C4-2B (cell line): ENCODE data around the gene PCMTD2.

ENCODE experiments used
- H3K27ac ChIP-seq: fragments of 450-650 bp; 2 replicates; pipeline ENCODE4 v1.5.1; 2017
- CTCF ChIP-seq: fragments of 450-650 bp; conservative IDR thresholded peaks from 2 replicates; pipeline ENCODE4 v1.5.1; 2017; ENCODE audit warnings: mild to moderate bottlenecking
- ZFX ChIP-seq: fragments of 450-650 bp; IDR thresholded peaks from 2 replicates; pipeline ENCODE4 v1.6.1; 2017

Gene PCMTD2

GRCh38 chr20:64256282-64256935 is 861 bp downstream of the PCMTD2 start:
- TF ChIP-seq ZFX (no peak), CTCF (no peak)
- H3K27ac ChIP-seq = peak overlapping the region; percentile 85

GRCh38 chr20:64257107-64257757 is 1.7 kb downstream of the PCMTD2 start:
- TF ChIP-seq ZFX (no peak), CTCF (no peak)
- H3K27ac ChIP-seq = no peak overlapping the region

GRCh38 chr20:64258071-64258823 is 2.7 kb downstream of the PCMTD2 start:
- TF ChIP-seq ZFX (no peak), CTCF (no peak)
- H3K27ac ChIP-seq = no peak overlapping the region

GRCh38 chr20:64260239-64260638 is 4.7 kb downstream of the PCMTD2 start:
- no peak overlapping the region for H3K27ac ChIP-seq
- TF ChIP-seq CTCF = no peak
- no peak for TF ChIP-seq ZFX

GRCh38 chr20:64261138-64261537 is 5.6 kb downstream of the PCMTD2 start:
- H3K27ac ChIP-seq = no peak overlapping the region
- TF ChIP-seq CTCF (no peak), ZFX (no peak)

GRCh38 chr20:64264091-64264490 is 8.5 kb downstream of the PCMTD2 start:
- TF ChIP-seq ZFX = no peak
- TF ChIP-seq CTCF = no peak

GRCh38 chr20:64265201-64265600 is 9.7 kb downstream of the PCMTD2 start:
- no peak overlapping the region for H3K27ac ChIP-seq
- TF ChIP-seq CTCF (no peak), ZFX (no peak)

More at GRCh38 chr20:64264091-64264490, 8.5 kb downstream of the PCMTD2 start:
- H3K27ac ChIP-seq = no peak overlapping the region
